Gastrocnemius medialis (tissue), 4 donors: ENCODE measurements around the gene EFCC1. TPM values are rescaled to one million over a fixed set of nuclear protein-coding genes. Genes with fewer than 3 reads are reported as not detected.

ENCODE experiments used
- ATAC-seq, 2 donors: fragments of 150-250 bp; one replicate each; pipeline ENCODE4 v1.9.1; 2016
- DNase-seq, 2 donors: peaks; one replicate each; pipeline ENCODE4 v3.0.0-alpha.2; 2019
- H3K27ac ChIP-seq, 4 donors: fragments of 200-600 bp; sonication (generic); 1 replicate in 1 of 4; 2 replicates in 3 of 4; pipeline ENCODE4 v1.5.1; 2016 to 2018; ENCODE audit warnings: mild to moderate bottlenecking in 2 of 4, moderate library complexity in 1 of 4
- H3K27me3 ChIP-seq, 3 donors: fragments of 200-600 bp; sonication (generic) in 2 of 3; 1 replicate in 1 of 3; 2 replicates in 2 of 3; pipeline versions ENCODE4 v1.5.1 to v1.6.0; 2016 to 2019; ENCODE audit warnings: mild to moderate bottlenecking in 1 of 3, moderate library complexity in 1 of 3
- H3K36me3 ChIP-seq, 2 donors: fragments of 200-600 bp; sonication (generic) in 1 of 2; one replicate each; pipeline ENCODE4 v1.5.1; 2017 to 2018
- H3K4me1 ChIP-seq, 2 donors: fragments of 200-600 bp; sonication (generic) in 1 of 2; one replicate each; pipeline ENCODE4 v1.5.1; 2016 to 2017; ENCODE audit warnings: mild to moderate bottlenecking in 2 of 2
- H3K4me3 ChIP-seq, 4 donors: fragments of 200-600 bp; sonication (generic) in 3 of 4; 1 replicate in 1 of 4; 2 replicates in 3 of 4; pipeline ENCODE4 v1.5.1; 2016 to 2019; ENCODE audit warnings: mild to moderate bottlenecking in 2 of 4
- H3K9me3 ChIP-seq, 3 donors: fragments of 200-600 bp; sonication (generic) in 2 of 3; 1 replicate in 1 of 3; 2 replicates in 2 of 3; pipeline ENCODE4 v1.5.1; 2016 to 2019
- CTCF ChIP-seq, 5 experiments: fragments of 450-650 bp in 3 of 5; fragments of 200-600 bp in 2 of 5; sonication (generic) in 2 of 5; IDR thresholded peaks in 4 of 5; conservative IDR thresholded peaks in 1 of 5; 1 replicate in 4 of 5; 2 replicates in 1 of 5; pipeline ENCODE4 v1.5.1; 2016 to 2019; ENCODE audit warnings: antibody characterized with exemption in 5 of 5, mild to moderate bottlenecking in 3 of 5, moderate library complexity in 3 of 5
- POLR2A ChIP-seq, 2 donors: fragments of 450-650 bp; IDR thresholded peaks; one replicate each; pipeline ENCODE4 v1.6.1; 2017; ENCODE audit warnings: antibody characterized with exemption in 2 of 2, mild to moderate bottlenecking in 2 of 2, moderate library complexity in 2 of 2
- in situ Hi-C, 4 donors: fragments of 200-750 bp; cut with MboI; loops; one replicate each; pipeline versions ENCODE4 v1.15.0 to v1.8.0; 2017; ENCODE audit warnings: low sequenced_read_pairs in 4 of 4
- intact Hi-C: fragments of 100-400 bp; cut with DNase I; formaldehyde crosslinking; loops from one replicate; pipeline ENCODE4 v1.15.1; 2023; ENCODE audit warnings: low total_unique reads
- total RNA-seq, 4 donors: library from RNA; depleted of rRNA; stranded (reverse); fragments of >200 nt; gene quantifications; one replicate each; pipeline versions ENCODE4 v1.1.0 to v1.2.3, GENCODE V29; 2016

The EFCC1 gene
- total RNA-seq, 4 donors from 2014 or later, result 0.26 to 1.2 (median 0.45) TPM

DNA sequence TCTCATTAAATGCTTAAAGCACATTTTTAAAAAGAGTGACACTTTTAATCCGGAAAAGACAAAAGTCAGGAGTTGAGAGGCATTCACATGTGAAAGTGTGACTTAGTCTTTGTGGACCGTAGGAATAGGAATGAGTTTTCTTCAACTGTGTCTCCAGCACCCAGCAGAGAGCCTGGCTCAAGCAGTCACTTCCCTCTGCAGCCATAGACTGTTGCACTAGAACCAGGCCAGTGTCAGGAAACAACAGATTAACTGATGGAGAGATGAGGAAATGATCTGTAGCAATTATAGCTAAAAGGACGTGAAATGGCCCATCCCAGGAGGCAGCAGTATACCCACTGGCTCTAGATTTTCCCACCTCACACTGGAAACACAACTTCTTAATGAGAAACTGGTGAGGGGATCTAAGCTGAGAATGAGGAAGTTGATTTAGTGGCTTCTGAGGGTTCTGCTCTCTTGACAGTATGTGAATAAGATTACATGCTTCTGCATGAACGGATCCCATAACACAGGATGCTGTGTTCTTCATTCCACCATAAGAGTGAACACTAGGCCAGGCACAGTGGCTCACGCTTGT, 27.0 kb upstream of the EFCC1 start:
- in situ Hi-C loops, result loop anchor here in 2 of 4 donors (10.0 to 25.0 kb wide), 2 partner anchors 113 to 271 kb away; partner anchors contain the start of gene COPG1 (in 1 of the 2)
- TF ChIP-seq CTCF (IDR thresholded peaks at IDR 0.05 in 4 of 5, conservative IDR thresholded peaks at IDR 0.05 in 1 of 5) (no peak), POLR2A (IDR thresholded peaks at IDR 0.05) (no peak)
- peaks cover 11 to 21% of the 10 kb centered on the region in 2 donors for H3K4me1 ChIP-seq
- ATAC-seq (no peak), DNase-seq (no peak)
- intact Hi-C loops, result no loop called here
- no peak overlapping the region for H3K4me3 ChIP-seq
- H3K9me3 ChIP-seq, result no peaks in the 10 kb centered on the region
- H3K36me3 ChIP-seq, result no peaks in the 10 kb centered on the region
- H3K27me3 ChIP-seq, result no peaks in the 10 kb centered on the region
- H3K27ac ChIP-seq, result no peak overlapping the region

DNA sequence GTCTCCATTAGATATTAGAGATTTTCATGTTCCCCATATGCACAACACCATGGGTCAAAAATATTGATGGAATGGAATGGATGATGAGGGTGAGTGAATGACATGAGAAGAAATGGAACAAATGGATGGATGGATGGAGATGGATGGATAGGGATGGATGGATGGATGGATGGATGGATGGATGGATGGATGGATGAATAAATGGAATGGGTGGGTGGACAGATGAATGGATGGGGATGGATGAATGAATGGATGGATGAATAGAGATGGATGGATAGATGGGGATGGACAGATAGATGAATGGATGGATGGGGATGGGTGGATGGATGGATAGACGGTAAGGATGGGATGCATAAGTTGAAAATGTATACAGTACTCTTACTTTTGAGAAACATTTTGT, 25.8 kb upstream of the EFCC1 start:
- no peak overlapping the region for H3K4me3 ChIP-seq
- intact Hi-C loops, result no loop called here
- H3K9me3 ChIP-seq, result no peaks in the 10 kb centered on the region
- TF ChIP-seq CTCF (IDR thresholded peaks at IDR 0.05 in 4 of 5, conservative IDR thresholded peaks at IDR 0.05 in 1 of 5), result no peak
- no peak for TF ChIP-seq POLR2A (IDR thresholded peaks at IDR 0.05)
- H3K27me3 ChIP-seq, result no peaks in the 10 kb centered on the region
- no peak for ATAC-seq
- H3K4me1 ChIP-seq, result peaks cover 11 to 17% of the 10 kb centered on the region in 2 donors
- in situ Hi-C loops, result loop anchor here in 1 of 4 donors (10.0 kb wide), 1 partner anchor 270 kb away; the partner anchor contains the start of gene COPG1
- no peaks in the 10 kb centered on the region for H3K36me3 ChIP-seq
- DNase-seq, result no peak
- H3K27ac ChIP-seq, result no peak overlapping the region

- in situ Hi-C loops (no loop called here), intact Hi-C loops (no loop called here)
- H3K4me1 ChIP-seq, result no peaks in the 10 kb centered on the region
- H3K4me3 ChIP-seq, result no peak overlapping the region
- no peaks in the 10 kb centered on the region for H3K9me3 ChIP-seq
- H3K27ac ChIP-seq, result no peak overlapping the region
- ATAC-seq (no peak), DNase-seq (no peak)
- TF ChIP-seq POLR2A (IDR thresholded peaks at IDR 0.05) (no peak), CTCF (IDR thresholded peaks at IDR 0.05 in 4 of 5, conservative IDR thresholded peaks at IDR 0.05 in 1 of 5) (no peak)
- H3K36me3 ChIP-seq, result no peaks in the 10 kb centered on the region
- H3K27me3 ChIP-seq, result no peaks in the 10 kb centered on the region
These were observed 17.6 kb upstream of the EFCC1 start for GRCh38 chr3:128983293-128984069.

DNA sequence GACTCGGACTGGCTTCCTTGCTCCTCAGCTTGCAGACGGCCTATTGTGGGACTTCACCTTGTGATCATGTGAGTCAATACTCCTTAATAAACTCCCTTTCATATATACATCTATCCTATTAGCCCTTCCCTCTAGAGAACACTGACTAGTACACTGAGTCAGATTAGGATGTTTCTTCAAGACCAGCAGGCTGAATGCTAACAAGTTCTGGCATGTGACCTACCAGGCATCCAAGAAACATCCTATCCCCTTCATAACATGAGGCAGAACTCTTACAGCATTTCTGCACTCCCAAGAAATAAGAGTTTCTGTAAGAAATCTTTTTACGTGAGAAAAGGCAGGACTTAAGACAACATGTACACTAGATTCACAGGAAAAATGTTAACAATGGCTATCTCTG, 16.5 kb upstream of the EFCC1 start:
- intact Hi-C loops, result no loop called here

More for the DNA sequence above, 16.5 kb upstream of the EFCC1 start:
- in situ Hi-C loops, result no loop called here
- no peak for TF ChIP-seq CTCF (IDR thresholded peaks at IDR 0.05 in 4 of 5, conservative IDR thresholded peaks at IDR 0.05 in 1 of 5)
- no peak for TF ChIP-seq POLR2A (IDR thresholded peaks at IDR 0.05)
- H3K27ac ChIP-seq, result no peak overlapping the region
- ATAC-seq, result no peak
- H3K9me3 ChIP-seq, result no peaks in the 10 kb centered on the region
- no peak for DNase-seq
- no peaks in the 10 kb centered on the region for H3K4me1 ChIP-seq
- H3K36me3 ChIP-seq, result no peaks in the 10 kb centered on the region
- no peak overlapping the region for H3K4me3 ChIP-seq
- no peaks in the 10 kb centered on the region for H3K27me3 ChIP-seq
